SKM-1 treated with dmso at 0.1 percent for 144 hours (cell line): ENCODE data around the gene HPCAL4.

Experiments
- DNase-seq: peaks from one replicate; lab custom pipeline; 2025; ENCODE audit not compliant: unreplicated experiment; lab: John Stamatoyannopoulos, UW

The HPCAL4 gene

GRCh38 chr1:39678889-39679288 lies 12.3 kb downstream of the HPCAL4 start:
- no peak for DNase-seq

- DNase-seq = no peak
These were observed 13.6 kb downstream of the HPCAL4 start for GRCh38 chr1:39677645-39678044.

- DNase-seq = no peak
These were observed 14.2 kb downstream of the HPCAL4 start for GRCh38 chr1:39676948-39677548.

- no peak for DNase-seq
These were observed 16.0 kb downstream of the HPCAL4 start for GRCh38 chr1:39675220-39675619.

- no peak for DNase-seq
These were observed 18.0 kb downstream of the HPCAL4 start for GRCh38 chr1:39673215-39673614.

GRCh38 chr1:39672551-39672947 lies 18.7 kb downstream of the HPCAL4 start:
- no peak for DNase-seq

- DNase-seq = no peak
These were observed 19.3 kb downstream of the HPCAL4 start, which contains the start of gene NT5C1A for GRCh38 chr1:39671793-39672550. Gene NT5C1A (minus strand): TSS chr1:39672107. CDS start chr1:39672038, 69 bp downstream.

- no peak for DNase-seq
These were observed 19.8 kb downstream of the HPCAL4 start for GRCh38 chr1:39671433-39671792.

- no peak for DNase-seq
These were observed 20.5 kb downstream of the HPCAL4 start for GRCh38 chr1:39670689-39671088.

- DNase-seq = no peak
These were observed 22.3 kb downstream of the HPCAL4 start for GRCh38 chr1:39668894-39669293.

GRCh38 chr1:39668111-39668510 lies 23.1 kb downstream of the HPCAL4 start:
- DNase-seq = no peak

- no peak for DNase-seq
These were observed 24.5 kb downstream of the HPCAL4 start for GRCh38 chr1:39666772-39667171.

GRCh38 chr1:39663559-39663958 lies 27.7 kb downstream of the HPCAL4 start:
- no peak for DNase-seq

GRCh38 chr1:39662861-39663260 lies 28.4 kb downstream of the HPCAL4 start:
- no peak for DNase-seq

- no peak for DNase-seq
These were observed 31.7 kb downstream of the HPCAL4 start for GRCh38 chr1:39659538-39659937.

- no peak for DNase-seq
These were observed 32.1 kb downstream of the HPCAL4 start for GRCh38 chr1:39659110-39659509.

- DNase-seq = peak; percentile 90
These were observed 33.2 kb downstream of the HPCAL4 start for GRCh38 chr1:39657923-39658485.

- no peak for DNase-seq
These were observed 33.8 kb downstream of the HPCAL4 start for GRCh38 chr1:39657402-39657801.

- no peak for DNase-seq
These were observed 34.8 kb downstream of the HPCAL4 start for GRCh38 chr1:39656391-39656790.

GRCh38 chr1:39655578-39656268 lies 35.5 kb downstream of the HPCAL4 start:
- DNase-seq = no peak

GRCh38 chr1:39654291-39654690 lies 36.9 kb downstream of the HPCAL4 start:
- no peak for DNase-seq

GRCh38 chr1:39653546-39654031 lies 37.6 kb downstream of the HPCAL4 start:
- DNase-seq = peak; percentile 74
